H1 (cell line): ENCODE results near the gene ZNF408. TPM values are rescaled to one million over a fixed set of nuclear protein-coding genes. Genes with fewer than 3 reads are reported as not detected.

Experiments
- CTCF ChIA-PET: fragments of 300-600 bp; sonication (Branson Sonifier 250); formaldehyde crosslinking; loops from one replicate; lab custom pipeline; 2021; ENCODE audit not compliant: partially characterized antibody; lab: Charles Lee
- POLR2A ChIA-PET: fragments of 300-600 bp; sonication (Branson Sonifier 250); formaldehyde crosslinking; loops from one replicate; lab custom pipeline; 2021; ENCODE audit warnings: inconsistent platforms; ENCODE audit not compliant: partially characterized antibody; lab: Charles Lee
- DNase-seq, 2 experiments: peaks; one replicate each; pipeline versions ENCODE4 v3.0.0 to v3.0.0-alpha.2; 2010 to 2022; ENCODE audit warnings: low spot score in 2 of 2, low read depth in 1 of 2, mixed read lengths in 1 of 2
- FAIRE-seq: peaks from 2 replicates; lab custom pipeline; 2011; peaks lifted over from hg19 to GRCh38; lab: Jason Lieb, UNC
- H2AFZ ChIP-seq: 2 replicates; pipeline ENCODE4 v1.8.1; 2012; ENCODE audit warnings: low read length, inconsistent platforms
- H2AK5ac ChIP-seq: 2 replicates; pipeline ENCODE4 v1.6.1; 2013; ENCODE audit warnings: low read depth, low read length
- H2BK120ac ChIP-seq: replicated peaks from 2 replicates; pipeline ENCODE3; 2013; ENCODE audit warnings: low read depth, low read length, inconsistent platforms
- H2BK12ac ChIP-seq: 2 replicates; pipeline ENCODE4 v1.6.1; 2013; ENCODE audit warnings: low read depth, low read length
- H2BK15ac ChIP-seq: 2 replicates; pipeline ENCODE4 v1.6.1; 2013; ENCODE audit warnings: low read length
- H2BK20ac ChIP-seq: 2 replicates; pipeline ENCODE4 v1.6.1; 2013; ENCODE audit warnings: low read length
- H2BK5ac ChIP-seq: 2 replicates; pipeline ENCODE4 v1.6.1; 2013; ENCODE audit warnings: low read depth, low read length
- H3K14ac ChIP-seq: 2 replicates; pipeline ENCODE4 v1.6.1; 2013; ENCODE audit warnings: inconsistent platforms; ENCODE audit not compliant: insufficient read length
- H3K18ac ChIP-seq: 2 replicates; pipeline ENCODE4 v1.6.1; 2013; ENCODE audit warnings: low read length; ENCODE audit errors: extremely low read depth
- H3K23ac ChIP-seq: 2 replicates; pipeline ENCODE4 v1.6.1; 2013; ENCODE audit warnings: inconsistent platforms; ENCODE audit not compliant: insufficient read length
- H3K23me2 ChIP-seq: 2 replicates; pipeline ENCODE4 v1.6.1; 2013; ENCODE audit warnings: low read depth, low read length
- H3K27ac ChIP-seq: 2 replicates; pipeline ENCODE4 v1.6.1; 2011; ENCODE audit warnings: low read depth, low read length, inconsistent platforms
- H3K27me3 ChIP-seq, 4 experiments: replicated peaks in 1 of 4; 1 replicate in 1 of 4; 2 replicates in 3 of 4; pipeline versions ENCODE4 v1.6.1 to v1.8.1; 2011 to 2013; ENCODE audit warnings: low read length in 3 of 4, mild to moderate bottlenecking in 3 of 4, inconsistent platforms in 2 of 4, mixed read lengths in 2 of 4, moderate library complexity in 1 of 4; ENCODE audit not compliant: control insufficient read depth in 3 of 4, insufficient read depth in 3 of 4; ENCODE audit errors: extremely low read depth in 1 of 4
- H3K36me3 ChIP-seq, 4 experiments: 2 replicates each; pipeline versions ENCODE4 v1.6.1 to v1.8.1; 2011 to 2013; ENCODE audit warnings: mild to moderate bottlenecking in 4 of 4, low read length in 3 of 4, moderate library complexity in 2 of 4, control low read depth in 1 of 4, inconsistent platforms in 1 of 4; ENCODE audit not compliant: insufficient read depth in 4 of 4, control insufficient read depth in 2 of 4
- H3K4ac ChIP-seq: replicated peaks from 2 replicates; pipeline ENCODE3; 2013; ENCODE audit warnings: low read length, low read depth, mixed read lengths, inconsistent platforms; ENCODE audit not compliant: insufficient read length
- H3K4me1 ChIP-seq, 4 experiments: replicated peaks in 1 of 4; 1 replicate in 1 of 4; 2 replicates in 3 of 4; pipeline versions ENCODE4 v1.6.1 to v1.8.1; 2011 to 2013; ENCODE audit warnings: low read length in 3 of 4, inconsistent platforms in 2 of 4, mixed read lengths in 1 of 4; ENCODE audit not compliant: insufficient read depth in 4 of 4, control insufficient read depth in 3 of 4
- H3K4me2 ChIP-seq, 2 experiments: 2 replicates each; pipeline versions ENCODE4 v1.6.1 to v1.8.1; 2011 to 2013; ENCODE audit warnings: low read depth in 2 of 2, low read length in 2 of 2, control low read depth in 1 of 2, inconsistent platforms in 1 of 2, mild to moderate bottlenecking in 1 of 2; ENCODE audit not compliant: insufficient read depth in 1 of 2
- H3K4me3 ChIP-seq, 4 experiments: fragments of 200-600, 300-600 bp in 1 of 4; sonication (generic), shearing (Covaris generic), sonication (Bioruptor Twin) in 1 of 4; 2 replicates each; pipeline versions ENCODE4 v1.5.1 to v1.8.1; 2011 to 2016; ENCODE audit warnings: low read length in 4 of 4, low read depth in 3 of 4, control low read depth in 2 of 4, inconsistent platforms in 2 of 4, mild to moderate bottlenecking in 2 of 4, mixed read lengths in 1 of 4, moderate library complexity in 1 of 4; ENCODE audit not compliant: insufficient read depth in 2 of 4; ENCODE audit errors: extremely low read depth in 1 of 4
- H3K56ac ChIP-seq: replicated peaks from 2 replicates; pipeline ENCODE3; 2013; ENCODE audit warnings: low read depth, mild to moderate bottlenecking, mixed read lengths, low read length, inconsistent platforms; ENCODE audit not compliant: insufficient read length
- H3K79me1 ChIP-seq: 2 replicates; pipeline ENCODE4 v1.6.1; 2013; ENCODE audit warnings: low read depth, low read length, control low read depth
- H3K79me2 ChIP-seq, 2 experiments: 2 replicates each; pipeline versions ENCODE4 v1.6.1 to v1.8.1; 2012 to 2013; ENCODE audit warnings: low read length in 2 of 2, mild to moderate bottlenecking in 2 of 2, inconsistent platforms in 1 of 2; ENCODE audit not compliant: insufficient read depth in 2 of 2, control insufficient read depth in 1 of 2
- H3K9ac ChIP-seq, 4 experiments: replicated peaks in 1 of 4; 1 replicate in 1 of 4; 2 replicates in 3 of 4; pipeline versions ENCODE4 v1.6.1 to v1.8.1; 2011 to 2013; ENCODE audit warnings: low read depth in 3 of 4, low read length in 3 of 4, control low read depth in 2 of 4, mild to moderate bottlenecking in 2 of 4, moderate library complexity in 2 of 4, inconsistent platforms in 1 of 4; ENCODE audit errors: extremely low read depth in 1 of 4
- H3K9me3 ChIP-seq, 2 experiments: 2 replicates each; pipeline versions ENCODE4 v1.6.1 to v1.8.1; 2012 to 2013; ENCODE audit warnings: mild to moderate bottlenecking in 2 of 2, moderate library complexity in 2 of 2, control low read depth in 1 of 2, inconsistent platforms in 1 of 2, low read depth in 1 of 2, low read length in 1 of 2, mixed read lengths in 1 of 2; ENCODE audit not compliant: insufficient read depth in 2 of 2
- H4K20me1 ChIP-seq, 2 experiments: replicated peaks in 1 of 2; 2 replicates each; pipeline versions ENCODE3 to v1.8.1; 2011 to 2013; ENCODE audit warnings: inconsistent platforms in 2 of 2, low read length in 2 of 2, mild to moderate bottlenecking in 1 of 2; ENCODE audit not compliant: insufficient read depth in 2 of 2, control insufficient read depth in 1 of 2
- H4K5ac ChIP-seq: 2 replicates; pipeline ENCODE4 v1.6.1; 2013; ENCODE audit warnings: low read length, low read depth, mixed read lengths, inconsistent platforms; ENCODE audit not compliant: insufficient read length
- H4K8ac ChIP-seq: 2 replicates; pipeline ENCODE4 v1.8.0; 2013; ENCODE audit warnings: mild to moderate bottlenecking, moderate library complexity, low read length, inconsistent platforms; ENCODE audit not compliant: insufficient read depth; ENCODE audit errors: extremely low read depth
- H4K91ac ChIP-seq: replicated peaks from 2 replicates; pipeline ENCODE3; 2013; ENCODE audit warnings: low read length, mixed read lengths, inconsistent platforms; ENCODE audit not compliant: insufficient read length
- CBX5 ChIP-seq: fragments of 300-800, 300-1000 bp; sonication (generic); IDR thresholded peaks from 2 replicates; pipeline ENCODE4 v1.7.1; 2016; ENCODE audit warnings: antibody characterized with exemption, low read length, low read depth
- GTF2F1 ChIP-seq: IDR thresholded peaks from 2 replicates; pipeline ENCODE4 v1.6.1; 2012; ENCODE audit warnings: low read depth, low read length, improper control_type of control experiment, borderline replicate concordance
- KDM1A ChIP-seq: fragments of 200-600, 300-600 bp; sonication (generic); IDR thresholded peaks from 2 replicates; pipeline ENCODE4 v1.7.1; 2016; ENCODE audit warnings: mild to moderate bottlenecking, low read length, borderline replicate concordance
- KDM5A ChIP-seq: fragments of 200-600 bp; IDR thresholded peaks from 2 replicates; pipeline ENCODE4 v1.7.1; 2012; ENCODE audit warnings: mild to moderate bottlenecking, low read length, inconsistent platforms, mixed read lengths
- RBBP5 ChIP-seq: IDR thresholded peaks from 2 replicates; pipeline ENCODE4 v1.7.1; 2012; ENCODE audit warnings: low read depth, mild to moderate bottlenecking, inconsistent platforms, low read length, moderate library complexity, borderline replicate concordance
- WGBS, 2 experiments: shearing (Covaris generic) in 1 of 2; methylation state at CpG; one replicate each; pipeline versions ENCODE4 v1.1.6 to v1.1.7; 2013 to 2015; ENCODE audit warnings: low lambda C conversion rate in 2 of 2, mixed read lengths in 2 of 2, inconsistent platforms in 1 of 2, low coverage in 1 of 2, missing lambda C conversion rate in 1 of 2; ENCODE audit not compliant: insufficient replicate concordance in 2 of 2, insufficient coverage in 1 of 2, insufficient read length in 1 of 2; ENCODE audit errors: extremely low coverage in 1 of 2, missing lambda C conversion rate in 1 of 2; 5-methylcytosine and 5-hydroxymethylcytosine counted together
- polyA plus RNA-seq, 7 experiments: library from polyadenylated mRNA; depleted of rRNA in 3 of 7; stranded (reverse) in 5 of 7; unstranded in 2 of 7; fragments of >200 nt in 5 of 7; fragments of 200-250 nt in 2 of 7; gene quantifications; 1 replicate in 5 of 7; 2 replicates in 1 of 7; 4 replicates in 1 of 7; pipeline versions ENCODE4 v1.2.1 to v1.2.3, GENCODE V29; 2011 to 2013; ENCODE audit warnings: missing spikeins in 2 of 7, mixed read lengths in 2 of 7
- total RNA-seq: library from RNA; stranded (reverse); fragmentation: NEBNext Ultra II Directional; extraction: Animal tissue kit (Norgen Biotek cat#: 25700); gene quantifications from 2 replicates; pipeline ENCODE4 v1.2.1, GENCODE V29; 2021

ZNF408 gene
- total and polyA plus RNA-seq, 2 of the 8 experiments (the other 6 are each of a cell fraction or from before 2014, with no cell fraction given): 10.7 to 11.0 TPM

DNA sequence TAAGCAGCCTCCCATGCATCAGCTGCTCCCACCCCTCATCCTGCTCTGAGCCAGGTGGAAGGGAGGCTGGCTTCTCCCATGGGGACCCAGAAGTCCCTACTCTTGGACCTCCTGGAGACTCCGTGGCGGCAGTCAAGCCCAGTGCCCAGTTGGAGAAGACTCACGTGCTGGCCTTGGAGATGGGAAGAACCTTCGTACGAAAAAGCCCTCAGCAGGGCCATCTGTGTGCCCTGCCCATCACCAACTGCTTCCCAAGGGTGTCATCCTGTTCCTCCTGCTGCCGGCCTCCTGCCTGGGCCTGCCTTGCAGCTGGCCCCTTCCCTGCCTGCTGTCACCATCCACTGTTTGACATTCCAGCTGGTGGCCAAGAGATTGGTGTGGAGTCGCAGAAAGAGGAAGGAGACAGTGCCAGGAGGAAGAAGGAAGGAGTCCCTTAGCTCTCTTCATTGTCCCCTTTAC lies 28.4 kb upstream of the ZNF408 start:
- Histone ChIP-seq H4K91ac (no peak overlapping the region), H4K8ac (no peak overlapping the region), H2BK20ac (no peak overlapping the region), H3K23ac (no peak overlapping the region), H2BK5ac (no peak overlapping the region), H3K36me3 (peaks cover 14 to 43% (median 37%) of the 10 kb centered on the region in 4 experiments; a peak in 7 of 8 replicates), H2BK120ac (no peak overlapping the region), H2BK15ac (no peak overlapping the region), H3K14ac (no peak overlapping the region), H3K18ac (no peak overlapping the region), H3K27ac (no peak overlapping the region), H3K4me3 (no peak overlapping the region), H3K9ac (no peak overlapping the region), H3K4me1 (peaks cover 3 to 19% (median 7%) of the 10 kb centered on the region in 4 experiments), H3K79me2 (no peaks in the 10 kb centered on the region), H3K4ac (no peak overlapping the region), H3K56ac (no peak overlapping the region), H3K79me1 (no peaks in the 10 kb centered on the region), H3K23me2 (no peaks in the 10 kb centered on the region), H2BK12ac (no peak overlapping the region), H4K5ac (no peak overlapping the region), H3K4me2 (no peak overlapping the region), H2AK5ac (no peak overlapping the region), H3K27me3 (no peaks in the 10 kb centered on the region), H4K20me1 (peaks cover 1 to 2% of the 10 kb centered on the region in 2 experiments), H3K9me3 (no peaks in the 10 kb centered on the region), H2AFZ (no peak overlapping the region)
- no peak for DNase-seq
- ChIA-PET CTCF (interaction anchor here (1.0 to 1.5 kb wide), 4 partner anchors 9 to 262 kb away, joined by 3 read pairs; no protein-coding TSS in a partner anchor), POLR2A (interaction anchor here (1.0 to 2.2 kb wide), 4 partner anchors 12 to 54 kb away, joined by 3 to 5 read pairs (median 4); no protein-coding TSS in a partner anchor)
- FAIRE-seq: no peak
- 94% methylated on average over 6 of the region's 7 CpGs; no CpG with 5 or more reads in 1 of the 2 experiments for WGBS, 2 experiments
- TF ChIP-seq GTF2F1 (no peak), KDM5A (no peak), RBBP5 (no peak), KDM1A (no peak), CBX5 (no peak)
